Measurements from ENCODE around the gene DHPS.

- TF ChIP-seq POLR2A (IDR thresholded peaks at IDR 0.05) (no peak), CTCF (IDR thresholded peaks at IDR 0.05) (no peak)
Measured at GRCh38 chr19:12668346-12668745, 13.3 kb downstream of the DHPS start.
